ENCODE measurements around the gene ACTRT2. TPM values are rescaled to one million over a fixed set of nuclear protein-coding genes. Genes with fewer than 3 reads are reported as not detected.

ACTRT2 gene
- total RNA-seq, 1 experiment from 2014 or later: not detected

GRCh38 chr1:2975466-2976179 is 45.6 kb upstream of the ACTRT2 start:
- no peak for TF ChIP-seq CTCF (IDR thresholded peaks at IDR 0.05; ENCODE audit: insufficient read depth in 1 of 2, low read depth in 1 of 2, low read length in 1 of 2, severe bottlenecking in 1 of 2, unreplicated experiment in 1 of 2)
- Histone ChIP-seq H3K4me3 (ENCODE audit: low read depth, low read length) (no peak overlapping the region), H3K27me3 (replicated peaks; ENCODE audit: control insufficient read depth, insufficient read depth, low read length) (no peaks in the 10 kb centered on the region), H3K9me3 (no peaks in the 10 kb centered on the region), H3K36me3 (ENCODE audit: control insufficient read depth, insufficient read depth, low read length) (no peaks in the 10 kb centered on the region), H3K4me1 (no peaks in the 10 kb centered on the region)
- Mint-ChIP-seq H3K36me3 (ENCODE audit: insufficient read depth, unreplicated experiment) (no peaks in the 10 kb centered on the region), H3K9me3 (ENCODE audit: unreplicated experiment) (no peaks in the 10 kb centered on the region), H3K4me1 (ENCODE audit: low read depth, unreplicated experiment) (no peaks in the 10 kb centered on the region), H3K27ac (ENCODE audit: unreplicated experiment) (no peak overlapping the region), H3K27me3 (ENCODE audit: insufficient read depth, unreplicated experiment) (no peaks in the 10 kb centered on the region), H3K4me3 (ENCODE audit: unreplicated experiment) (no peak overlapping the region)
- intact Hi-C loops (cut with micrococcal nuclease; ENCODE audit: unreplicated experiment): no loop called here
- ChIA-PET POLR2A (no interaction called here), CTCF (no interaction called here)
- BruUV-seq (replicated peaks): no TSS peak
- no peak for DNase-seq

GRCh38 chr1:2976180-2976562 is 45.1 kb upstream of the ACTRT2 start:
- Mint-ChIP-seq H3K27me3 (ENCODE audit: insufficient read depth, unreplicated experiment) (no peaks in the 10 kb centered on the region), H3K4me3 (ENCODE audit: unreplicated experiment) (no peak overlapping the region), H3K4me1 (ENCODE audit: low read depth, unreplicated experiment) (no peaks in the 10 kb centered on the region), H3K36me3 (ENCODE audit: insufficient read depth, unreplicated experiment) (no peaks in the 10 kb centered on the region), H3K27ac (ENCODE audit: unreplicated experiment) (no peak overlapping the region), H3K9me3 (ENCODE audit: unreplicated experiment) (no peaks in the 10 kb centered on the region)
- ChIA-PET POLR2A (no interaction called here), CTCF (no interaction called here)
- Histone ChIP-seq H3K4me1 (no peaks in the 10 kb centered on the region), H3K27me3 (replicated peaks; ENCODE audit: control insufficient read depth, insufficient read depth, low read length) (no peaks in the 10 kb centered on the region), H3K9me3 (no peaks in the 10 kb centered on the region), H3K36me3 (ENCODE audit: control insufficient read depth, insufficient read depth, low read length) (no peaks in the 10 kb centered on the region), H3K4me3 (ENCODE audit: low read depth, low read length) (no peak overlapping the region)
- DNase-seq: no peak
- no TSS peak for BruUV-seq (replicated peaks)
- intact Hi-C loops (cut with micrococcal nuclease; ENCODE audit: unreplicated experiment): no loop called here
- TF ChIP-seq CTCF (IDR thresholded peaks at IDR 0.05; ENCODE audit: insufficient read depth in 1 of 2, low read depth in 1 of 2, low read length in 1 of 2, severe bottlenecking in 1 of 2, unreplicated experiment in 1 of 2): no peak

GRCh38 chr1:2977886-2978611 is 43.2 kb upstream of the ACTRT2 start:
- Mint-ChIP-seq H3K4me1 (ENCODE audit: low read depth, unreplicated experiment) (no peaks in the 10 kb centered on the region), H3K27me3 (ENCODE audit: insufficient read depth, unreplicated experiment) (peaks cover 5% of the 10 kb centered on the region), H3K4me3 (ENCODE audit: unreplicated experiment) (no peak overlapping the region), H3K9me3 (ENCODE audit: unreplicated experiment) (no peaks in the 10 kb centered on the region), H3K27ac (ENCODE audit: unreplicated experiment) (no peak overlapping the region), H3K36me3 (ENCODE audit: insufficient read depth, unreplicated experiment) (no peaks in the 10 kb centered on the region)
- no peaks in the 10 kb centered on the region for H3K27me3 ChIP-seq (replicated peaks; ENCODE audit: control insufficient read depth, insufficient read depth, low read length)
- no TSS peak for BruUV-seq (replicated peaks)
- no peaks in the 10 kb centered on the region for H3K9me3 ChIP-seq
- POLR2A ChIA-PET: no interaction called here
- no peaks in the 10 kb centered on the region for H3K36me3 ChIP-seq (ENCODE audit: control insufficient read depth, insufficient read depth, low read length)
- no peak overlapping the region for H3K4me3 ChIP-seq (ENCODE audit: low read depth, low read length)
- DNase-seq: no peak
- TF ChIP-seq CTCF (IDR thresholded peaks at IDR 0.05; ENCODE audit: insufficient read depth in 1 of 2, low read depth in 1 of 2, low read length in 1 of 2, severe bottlenecking in 1 of 2, unreplicated experiment in 1 of 2): no peak
- intact Hi-C loops (cut with micrococcal nuclease; ENCODE audit: unreplicated experiment): no loop called here
- no peaks in the 10 kb centered on the region for H3K4me1 ChIP-seq
- CTCF ChIA-PET: no interaction called here
